Stomach (tissue), 9 donors: ENCODE results near the gene HMGN4. TPM values are rescaled to one million over a fixed set of nuclear protein-coding genes. Genes with fewer than 3 reads are reported as not detected.
"Not testable (repeated sequence)": the region's sequence is repeated elsewhere in the genome, so short reads cannot be mapped to it uniquely, and the experiment has no call there.

Experiments used
- DNase-seq, 2 donors: peaks; one replicate each; pipeline versions ENCODE4 v3.0.0 to v3.0.0-alpha.2; 2013 to 2019
- H3K27ac ChIP-seq, 5 donors: fragments of 200-600 bp in 4 of 5; sonication (generic) in 4 of 5; one replicate each; pipeline ENCODE4 v1.5.1; 2013 to 2019; ENCODE audit warnings: mild to moderate bottlenecking in 1 of 5, moderate library complexity in 1 of 5
- H3K27me3 ChIP-seq, 3 donors: fragments of 200-600 bp; sonication (generic); one replicate each; pipeline ENCODE4 v1.5.1; 2017 to 2019; ENCODE audit warnings: mixed run types in 1 of 3
- H3K36me3 ChIP-seq, 4 donors: fragments of 200-600 bp; sonication (generic); 1 replicate in 3 of 4; 2 replicates in 1 of 4; pipeline ENCODE4 v1.5.1; 2016 to 2019
- H3K4me1 ChIP-seq, 4 donors: fragments of 200-600 bp; sonication (generic); one replicate each; pipeline ENCODE4 v1.5.1; 2016 to 2019
- H3K4me3 ChIP-seq, 4 donors: fragments of 200-600 bp; sonication (generic) in 3 of 4; one replicate each; pipeline ENCODE4 v1.5.1; 2016 to 2019; ENCODE audit warnings: mild to moderate bottlenecking in 1 of 4
- H3K9me3 ChIP-seq, 4 donors: fragments of 200-600 bp; sonication (generic); one replicate each; pipeline ENCODE4 v1.5.1; 2016 to 2019
- CTCF ChIP-seq, 7 experiments: fragments of 450-650 bp in 4 of 7; fragments of 200-600 bp in 3 of 7; sonication (generic) in 3 of 7; IDR thresholded peaks; one replicate each; pipeline ENCODE4 v1.5.1; 2016 to 2019; ENCODE audit warnings: antibody characterized with exemption in 7 of 7, control low read depth in 2 of 7, mild to moderate bottlenecking in 1 of 7
- EP300 ChIP-seq: sonication (generic); formaldehyde crosslinking; IDR thresholded peaks from one replicate; pipeline ENCODE4 v1.6.1; 2017; ENCODE audit warnings: antibody characterized with exemption
- POLR2A ChIP-seq, 4 donors: fragments of 450-650 bp; IDR thresholded peaks; one replicate each; pipeline ENCODE4 v1.6.1; 2016; ENCODE audit warnings: antibody characterized with exemption in 4 of 4, control low read depth in 2 of 4, mild to moderate bottlenecking in 1 of 4, moderate library complexity in 1 of 4
- POLR2AphosphoS5 ChIP-seq, 3 donors: sonication (generic); formaldehyde crosslinking; IDR thresholded peaks; one replicate each; pipeline ENCODE4 v1.6.1; 2016; ENCODE audit warnings: antibody characterized with exemption in 3 of 3
- WGBS, 5 donors: extraction: QIAGEN DNeasy Blood & Tissue Kit in 3 of 5; methylation state at CpG; one replicate each; pipeline versions ENCODE4 v1.1.5 to v1.1.7; 2013 to 2018; 5-methylcytosine and 5-hydroxymethylcytosine counted together
- intact Hi-C: fragments of 100-400 bp; cut with DNase I; formaldehyde crosslinking; loops from one replicate; pipeline ENCODE4 v1.15.1; 2023; ENCODE audit warnings: low total_unique reads
- polyA plus RNA-seq, 3 donors: library from polyadenylated mRNA; stranded (reverse); fragments of 200-250 nt; gene quantifications; one replicate each; pipeline ENCODE4 v1.2.3, GENCODE V29; 2013
- total RNA-seq, 5 donors: library from RNA; depleted of rRNA; stranded (reverse); fragments of >200 nt; gene quantifications; one replicate each; pipeline versions ENCODE4 v1.1.0 to v1.2.3, GENCODE V29; 2014 to 2016
- donor health status: healthy with polysubstance abuse.
- donor health status: Bipolar disorder and iron deficiency.
- donor health status: healthy.

Gene HMGN4
- total and polyA plus RNA-seq, 8 donors, result 11.3 to 96.0 (median 37.7) TPM

DNA sequence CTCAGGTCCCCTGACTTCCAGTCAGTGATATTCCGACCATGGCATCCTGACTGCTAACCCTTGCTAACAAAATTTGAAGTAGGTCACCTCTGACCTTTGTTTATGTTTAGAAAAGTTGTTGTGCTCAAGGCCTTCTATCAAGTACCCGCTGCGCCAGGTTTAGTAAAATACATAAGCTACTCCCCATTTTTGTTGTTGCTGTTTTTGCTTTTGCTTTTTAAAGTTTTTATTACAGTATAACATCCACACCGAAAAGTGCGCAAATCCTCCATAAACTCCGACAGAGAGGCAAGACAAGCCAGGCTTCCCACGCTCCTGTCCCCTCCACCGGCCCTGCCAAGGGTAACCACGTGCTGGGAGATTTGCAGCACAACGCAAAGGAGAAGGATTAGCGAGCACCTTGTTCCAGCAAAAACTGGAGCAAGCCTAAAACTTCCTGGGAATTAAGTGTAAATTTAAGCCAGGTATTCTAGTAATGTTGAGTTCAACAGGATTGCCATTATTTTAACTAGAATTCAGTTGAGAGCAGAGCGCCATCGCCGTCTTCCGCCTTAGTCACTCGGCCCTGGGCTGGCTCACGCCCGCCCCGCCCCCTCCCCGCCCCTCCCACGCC is 17.8 kb upstream of the HMGN4 start:
- peak overlapping the region; percentile 36 to 63 (median 58) for H3K4me3 ChIP-seq
- no peak for DNase-seq
- H3K36me3 ChIP-seq, result no peaks in the 10 kb centered on the region
- intact Hi-C loops, result no loop called here
- H3K9me3 ChIP-seq, result no peaks in the 10 kb centered on the region
- peaks cover 0 to 28% (median 19%) of the 10 kb centered on the region in 4 donors for H3K4me1 ChIP-seq
- 14 to 21% (median 16%) methylated on average over 16 to 21 of the region's 21 CpGs for WGBS, 5 donors
- H3K27me3 ChIP-seq, result no peaks in the 10 kb centered on the region
- peak overlapping the region; percentile 86 to 99 (median 89) for H3K27ac ChIP-seq
- TF ChIP-seq EP300 (peak; percentile 12), POLR2AphosphoS5 (IDR thresholded peaks at IDR 0.05) (peak in 1 of 3 donors; percentile 3), POLR2A (IDR thresholded peaks at IDR 0.05) (no peak)

GRCh38 chr6:26520850-26521599 is 17.1 kb upstream of the HMGN4 start:
- H3K4me1 ChIP-seq, result peaks cover 0 to 28% (median 19%) of the 10 kb centered on the region in 4 donors
- intact Hi-C loops, result no loop called here
- H3K27me3 ChIP-seq, result no peaks in the 10 kb centered on the region

DNA sequence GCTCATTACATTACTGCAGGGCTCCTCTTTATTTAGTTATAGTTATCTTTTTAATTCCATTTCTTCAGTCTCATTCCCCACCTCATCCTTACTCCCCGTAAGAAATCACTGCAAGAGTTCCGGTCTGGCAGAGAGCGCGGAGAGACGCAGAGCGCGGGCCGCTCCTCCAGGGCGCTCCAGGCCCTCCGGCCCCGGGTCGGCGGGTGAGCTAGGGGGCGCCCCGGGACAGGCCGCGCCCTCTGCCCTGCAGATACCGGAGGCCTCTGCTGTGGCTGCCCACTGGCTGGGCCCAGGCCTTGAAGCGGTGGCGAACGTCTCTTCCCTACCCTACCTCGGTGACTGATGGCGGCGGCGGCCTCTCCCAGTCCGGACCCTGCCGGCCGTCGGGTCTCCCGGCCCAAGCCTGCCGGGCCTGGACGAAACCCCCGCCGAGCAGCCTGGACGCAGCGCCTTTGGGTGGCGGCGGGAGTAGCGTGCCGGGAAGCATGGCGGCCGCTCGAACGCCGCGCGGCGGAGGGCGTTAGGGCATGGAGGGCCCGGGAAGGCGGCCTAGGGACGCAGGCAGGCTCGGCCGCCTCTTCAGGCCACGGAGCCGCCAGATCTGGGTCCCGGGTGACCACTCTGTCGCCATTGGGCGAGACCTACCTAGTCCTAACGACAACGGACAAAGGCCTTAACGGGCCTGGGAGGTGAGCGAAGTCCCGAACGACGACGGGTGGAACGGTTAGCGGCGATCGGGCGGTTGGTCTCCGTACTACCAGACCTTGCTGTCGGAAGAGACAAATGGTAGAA is 16.4 kb upstream of the HMGN4 start:
- Histone ChIP-seq H3K36me3 (no peaks in the 10 kb centered on the region), H3K4me1 (peaks cover 0 to 28% (median 19%) of the 10 kb centered on the region in 4 donors), H3K27me3 (no peaks in the 10 kb centered on the region), H3K27ac (peak overlapping the region; percentile 89 to 99 (median 93)), H3K4me3 (peak overlapping the region; percentile 36 to 63 (median 58)), H3K9me3 (no peaks in the 10 kb centered on the region)
- TF ChIP-seq POLR2AphosphoS5 (IDR thresholded peaks at IDR 0.05) (peak in 2 of 3 donors; percentile 26 to 61), EP300 (no peak), CTCF (IDR thresholded peaks at IDR 0.05) (peak in 2 of 7 experiments; percentile 13 to 36)
- intact Hi-C loops, result no loop called here
- 6 to 17% (median 9%) methylated on average over 38 to 74 of the region's 74 CpGs for WGBS, 5 donors
- DNase-seq, result peak; percentile 75 to 91

More at GRCh38 chr6:26520850-26521599, 17.1 kb upstream of the HMGN4 start:
- H3K4me3 ChIP-seq, result peak overlapping the region; percentile 36 to 63 (median 58)
- TF ChIP-seq EP300 (no peak), POLR2AphosphoS5 (IDR thresholded peaks at IDR 0.05) (peak in 2 of 3 donors; percentile 75 to 93), POLR2A (IDR thresholded peaks at IDR 0.05) (no peak), CTCF (IDR thresholded peaks at IDR 0.05) (peak in 1 of 7 experiments; percentile 4)
- H3K9me3 ChIP-seq, result no peaks in the 10 kb centered on the region
- peak; percentile 89 to 95 for DNase-seq
- H3K27ac ChIP-seq, result peak overlapping the region; percentile 89 to 99 (median 97)
- WGBS, 5 donors, result 0 to 1% (median 0%) methylated on average over 28 to 49 of the region's 49 CpGs
- H3K36me3 ChIP-seq, result no peaks in the 10 kb centered on the region

- peak in 1 of 2 donors; percentile 35 for DNase-seq
- H3K36me3 ChIP-seq, H3K27me3 ChIP-seq, intact Hi-C loops, H3K9me3 ChIP-seq: not testable (repeated sequence)
- Histone ChIP-seq H3K27ac (peak overlapping the region; percentile 89 to 99 (median 93)), H3K4me3 (peak overlapping the region; percentile 36 to 63 (median 58)), H3K4me1 (peaks cover 0 to 28% (median 19%) of the 10 kb centered on the region in 4 donors)
- 73 to 83% (median 80%) methylated on average over 11 of the region's 11 CpGs for WGBS, 5 donors
These were observed 15.5 kb upstream of the HMGN4 start for GRCh38 chr6:26522486-26523228.

- H3K36me3 ChIP-seq, H3K27me3 ChIP-seq: not testable (repeated sequence)
- WGBS, 5 donors, result 89 to 97% (median 96%) methylated on average over 2 of the region's 2 CpGs
These were observed 13.9 kb upstream of the HMGN4 start for GRCh38 chr6:26524314-26524713.

More at GRCh38 chr6:26524314-26524713, 13.9 kb upstream of the HMGN4 start:
- H3K27ac ChIP-seq, DNase-seq, H3K9me3 ChIP-seq, intact Hi-C loops, H3K4me3 ChIP-seq: not testable (repeated sequence)
- H3K4me1 ChIP-seq, result peaks cover 0 to 28% (median 19%) of the 10 kb centered on the region in 4 donors
